ENCODE data around the gene ZNF865.

The ZNF865 gene

DNA sequence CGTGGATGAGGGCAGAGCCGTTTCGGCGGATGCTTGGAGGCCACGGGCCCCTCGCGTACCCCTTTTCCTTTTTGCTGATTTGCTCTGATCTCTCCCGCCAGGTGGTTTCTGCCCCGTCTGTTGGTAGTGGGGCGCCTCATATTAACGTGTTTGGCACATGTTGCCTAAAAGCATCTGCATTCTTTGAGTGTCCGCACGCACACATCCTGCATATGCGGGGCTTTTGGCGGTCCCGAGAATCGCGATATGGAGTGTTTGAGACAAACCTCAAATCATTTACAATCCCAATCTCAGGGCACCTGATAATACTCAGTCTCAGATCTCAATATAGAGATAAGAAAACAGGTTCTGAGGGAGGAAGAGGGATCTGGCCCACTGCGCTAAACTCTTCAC is 50.2 kb downstream of the ZNF865 start:
- no peak for TF ChIP-seq EZH2 (IDR thresholded peaks at IDR 0.05; ENCODE audit: borderline replicate concordance, low read depth, low read length, severe bottlenecking)
- TF ChIP-seq, protein P1, sequence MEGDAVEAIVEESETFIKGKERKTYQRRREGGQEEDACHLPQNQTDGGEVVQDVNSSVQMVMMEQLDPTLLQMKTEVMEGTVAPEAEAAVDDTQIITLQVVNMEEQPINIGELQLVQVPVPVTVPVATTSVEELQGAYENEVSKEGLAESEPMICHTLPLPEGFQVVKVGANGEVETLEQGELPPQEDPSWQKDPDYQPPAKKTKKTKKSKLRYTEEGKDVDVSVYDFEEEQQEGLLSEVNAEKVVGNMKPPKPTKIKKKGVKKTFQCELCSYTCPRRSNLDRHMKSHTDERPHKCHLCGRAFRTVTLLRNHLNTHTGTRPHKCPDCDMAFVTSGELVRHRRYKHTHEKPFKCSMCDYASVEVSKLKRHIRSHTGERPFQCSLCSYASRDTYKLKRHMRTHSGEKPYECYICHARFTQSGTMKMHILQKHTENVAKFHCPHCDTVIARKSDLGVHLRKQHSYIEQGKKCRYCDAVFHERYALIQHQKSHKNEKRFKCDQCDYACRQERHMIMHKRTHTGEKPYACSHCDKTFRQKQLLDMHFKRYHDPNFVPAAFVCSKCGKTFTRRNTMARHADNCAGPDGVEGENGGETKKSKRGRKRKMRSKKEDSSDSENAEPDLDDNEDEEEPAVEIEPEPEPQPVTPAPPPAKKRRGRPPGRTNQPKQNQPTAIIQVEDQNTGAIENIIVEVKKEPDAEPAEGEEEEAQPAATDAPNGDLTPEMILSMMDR (IDR thresholded peaks at IDR 0.05; ENCODE audit: borderline replicate concordance, extremely low read depth, low read length, poor library complexity, severe bottlenecking), result no peak
- Histone ChIP-seq H3K4me1 (ENCODE audit: insufficient read depth, low read length) (peaks cover 55% of the 10 kb centered on the region), H3K27me3 (ENCODE audit: insufficient read depth, low read length, poor library complexity) (no peaks in the 10 kb centered on the region), H3K27ac (ENCODE audit: low read length) (peak overlapping the region; percentile 89), H3K79me2 (ENCODE audit: insufficient read depth, low read length) (peaks cover 65% of the 10 kb centered on the region), H4K20me1 (ENCODE audit: insufficient read depth, low read length) (peaks cover 53% of the 10 kb centered on the region), H2AFZ (ENCODE audit: low read depth, low read length) (peak overlapping the region; percentile 28; the same call in 1 of the 2 replicates), H3K9me3 (ENCODE audit: insufficient read depth, low read length, severe bottlenecking) (no peaks in the 10 kb centered on the region), H3K4me3 (ENCODE audit: low read depth in 1 of 2, low read length in 2 of 2) (peak overlapping the region; percentile 76 to 89), H3K36me3 (ENCODE audit: insufficient read depth, low read length) (peaks cover 56% of the 10 kb centered on the region), H3K9ac (ENCODE audit: low read depth, low read length) (peak overlapping the region; percentile 90), H3K4me2 (ENCODE audit: insufficient read depth, low read length) (peak overlapping the region; percentile 83)
- ATAC-seq (ENCODE audit: insufficient read depth, low read depth), result no peak
- no peak for DNase-seq

GRCh38 chr19:55656552-55656951 is 51.1 kb downstream of the ZNF865 start:
- Histone ChIP-seq H3K4me2 (ENCODE audit: insufficient read depth, low read length) (peak overlapping the region; percentile 83), H3K9ac (ENCODE audit: low read depth, low read length) (peak overlapping the region; percentile 90), H2AFZ (ENCODE audit: low read depth, low read length) (no peak overlapping the region), H3K27me3 (ENCODE audit: insufficient read depth, low read length, poor library complexity) (no peaks in the 10 kb centered on the region), H3K9me3 (ENCODE audit: insufficient read depth, low read length, severe bottlenecking) (no peaks in the 10 kb centered on the region), H3K4me3 (ENCODE audit: low read depth in 1 of 2, low read length in 2 of 2) (peak overlapping the region; percentile 76 to 89; a peak in 3 of 4 replicates), H3K36me3 (ENCODE audit: insufficient read depth, low read length) (peaks cover 60% of the 10 kb centered on the region), H3K27ac (ENCODE audit: low read length) (peak overlapping the region; percentile 89), H4K20me1 (ENCODE audit: insufficient read depth, low read length) (peaks cover 62% of the 10 kb centered on the region), H3K4me1 (ENCODE audit: insufficient read depth, low read length) (peaks cover 52% of the 10 kb centered on the region), H3K79me2 (ENCODE audit: insufficient read depth, low read length) (peaks cover 74% of the 10 kb centered on the region)
- TF ChIP-seq, protein P1 (IDR thresholded peaks at IDR 0.05; ENCODE audit: borderline replicate concordance, extremely low read depth, low read length, poor library complexity, severe bottlenecking), result no peak
- no peak for TF ChIP-seq EZH2 (IDR thresholded peaks at IDR 0.05; ENCODE audit: borderline replicate concordance, low read depth, low read length, severe bottlenecking)
- DNase-seq (no peak), ATAC-seq (ENCODE audit: insufficient read depth, low read depth) (no peak)

DNA sequence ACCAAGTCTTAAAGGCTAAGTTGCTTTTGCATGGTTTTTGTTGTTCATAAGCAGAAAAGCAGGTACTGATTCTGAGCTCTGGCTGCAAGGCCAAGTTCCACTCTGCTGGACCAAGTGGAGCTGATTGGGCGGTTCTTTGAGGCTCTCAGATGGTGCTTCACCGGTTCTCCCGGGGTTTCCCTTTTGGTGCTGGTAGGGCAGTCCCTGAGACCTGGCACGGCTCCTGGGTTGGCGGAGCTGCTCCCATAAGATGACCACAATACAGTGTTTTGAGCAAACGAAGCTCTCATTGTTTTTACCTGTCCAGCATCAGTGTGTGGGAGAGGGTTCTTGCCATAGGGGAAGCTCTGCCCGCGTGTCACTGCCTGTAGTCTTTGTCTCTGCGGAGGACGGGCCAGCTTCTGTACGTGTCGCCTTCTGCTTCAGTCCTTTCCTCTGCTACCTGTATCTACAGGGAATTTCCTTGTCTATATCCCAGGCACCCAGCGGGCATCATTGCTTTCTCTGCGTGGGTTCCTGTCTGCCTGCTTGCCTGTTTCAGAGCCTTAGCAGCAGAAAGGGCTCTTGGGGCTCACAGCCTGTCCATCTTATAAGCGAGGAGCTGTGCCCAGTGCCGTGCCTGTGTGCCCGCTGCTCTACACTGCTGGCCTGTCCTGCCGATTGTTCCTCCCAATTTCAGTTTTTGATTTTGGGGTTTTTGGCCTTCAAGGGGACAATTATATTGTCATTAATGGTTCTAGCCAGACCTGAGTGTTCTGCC is 51.7 kb downstream of the ZNF865 start:
- Histone ChIP-seq H3K4me2 (ENCODE audit: insufficient read depth, low read length) (peak overlapping the region; percentile 83), H3K9ac (ENCODE audit: low read depth, low read length) (peak overlapping the region; percentile 90), H3K79me2 (ENCODE audit: insufficient read depth, low read length) (peaks cover 80% of the 10 kb centered on the region), H3K4me3 (ENCODE audit: low read depth in 1 of 2, low read length in 2 of 2) (peak overlapping the region in 1 of 2 experiments; percentile 76; a peak in 3 of 4 replicates), H4K20me1 (ENCODE audit: insufficient read depth, low read length) (peaks cover 67% of the 10 kb centered on the region), H3K36me3 (ENCODE audit: insufficient read depth, low read length) (peaks cover 66% of the 10 kb centered on the region), H3K4me1 (ENCODE audit: insufficient read depth, low read length) (peaks cover 51% of the 10 kb centered on the region), H2AFZ (ENCODE audit: low read depth, low read length) (no peak overlapping the region), H3K27me3 (ENCODE audit: insufficient read depth, low read length, poor library complexity) (no peaks in the 10 kb centered on the region), H3K27ac (ENCODE audit: low read length) (peak overlapping the region; percentile 89; the same call in 1 of the 2 replicates), H3K9me3 (ENCODE audit: insufficient read depth, low read length, severe bottlenecking) (no peaks in the 10 kb centered on the region)
- no peak for TF ChIP-seq EZH2 (IDR thresholded peaks at IDR 0.05; ENCODE audit: borderline replicate concordance, low read depth, low read length, severe bottlenecking)
- TF ChIP-seq, protein P1 (IDR thresholded peaks at IDR 0.05; ENCODE audit: borderline replicate concordance, extremely low read depth, low read length, poor library complexity, severe bottlenecking), result no peak
- DNase-seq (no peak), ATAC-seq (ENCODE audit: insufficient read depth, low read depth) (no peak)
